Activated CD4-positive, alpha-beta T cell treated with anti-CD3 and anti-CD28 coated beads, Interleukin-10, Interleukin-2, amounts not matched to agents 100 ng/mL and 50 ng/mL, durations not matched to agents 16 hours and 8 hours (primary cell): ENCODE data around the gene CKLF.
"Not testable (repeated sequence)": the region's sequence is repeated elsewhere in the genome, so short reads cannot be mapped to it uniquely, and the experiment has no call there.

Experiments used
- DNase-seq: peaks from one replicate; pipeline ENCODE4 v3.0.0-alpha.2; 2020

Gene CKLF

GRCh38 chr16:66601471-66601870, 49.1 kb downstream of the CKLF start:
- no peak for DNase-seq

GRCh38 chr16:66603537-66604375, 51.4 kb downstream of the CKLF start:
- peak; percentile 88 for DNase-seq

- DNase-seq = peak; percentile 83
Measured at GRCh38 chr16:66604376-66605176, 52.2 kb downstream of the CKLF start, which contains the start of gene CMTM3. Gene CMTM3 (plus strand): TSS chr16:66604704. CDS start chr16:66604806, 102 bp downstream.

GRCh38 chr16:66605177-66605978, 53.0 kb downstream of the CKLF start:
- peak; percentile 32 for DNase-seq

- peak; percentile 26 for DNase-seq
Measured at GRCh38 chr16:66605979-66606751, 53.8 kb downstream of the CKLF start.

GRCh38 chr16:66608241-66609138, 56.1 kb downstream of the CKLF start:
- DNase-seq = peak; percentile 91

DNA sequence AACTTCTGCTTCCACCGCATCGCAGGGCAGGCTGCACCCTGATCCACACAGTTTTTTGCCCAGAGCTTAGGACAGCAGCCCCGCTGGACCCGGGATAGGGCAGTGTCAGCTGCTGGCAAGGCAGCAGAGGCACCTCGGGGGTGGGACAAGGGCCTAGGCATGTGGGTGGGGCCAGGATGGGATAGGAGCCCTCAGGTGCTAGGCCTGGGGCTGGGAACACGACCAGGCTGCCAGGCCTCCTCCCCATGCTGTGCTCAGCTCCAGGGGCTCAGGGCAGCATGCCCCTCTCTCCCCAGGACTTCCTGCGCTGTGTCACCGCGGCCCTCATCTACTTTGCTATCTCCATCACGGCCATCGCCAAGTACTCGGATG, 56.7 kb downstream of the CKLF start:
- no peak for DNase-seq

DNA sequence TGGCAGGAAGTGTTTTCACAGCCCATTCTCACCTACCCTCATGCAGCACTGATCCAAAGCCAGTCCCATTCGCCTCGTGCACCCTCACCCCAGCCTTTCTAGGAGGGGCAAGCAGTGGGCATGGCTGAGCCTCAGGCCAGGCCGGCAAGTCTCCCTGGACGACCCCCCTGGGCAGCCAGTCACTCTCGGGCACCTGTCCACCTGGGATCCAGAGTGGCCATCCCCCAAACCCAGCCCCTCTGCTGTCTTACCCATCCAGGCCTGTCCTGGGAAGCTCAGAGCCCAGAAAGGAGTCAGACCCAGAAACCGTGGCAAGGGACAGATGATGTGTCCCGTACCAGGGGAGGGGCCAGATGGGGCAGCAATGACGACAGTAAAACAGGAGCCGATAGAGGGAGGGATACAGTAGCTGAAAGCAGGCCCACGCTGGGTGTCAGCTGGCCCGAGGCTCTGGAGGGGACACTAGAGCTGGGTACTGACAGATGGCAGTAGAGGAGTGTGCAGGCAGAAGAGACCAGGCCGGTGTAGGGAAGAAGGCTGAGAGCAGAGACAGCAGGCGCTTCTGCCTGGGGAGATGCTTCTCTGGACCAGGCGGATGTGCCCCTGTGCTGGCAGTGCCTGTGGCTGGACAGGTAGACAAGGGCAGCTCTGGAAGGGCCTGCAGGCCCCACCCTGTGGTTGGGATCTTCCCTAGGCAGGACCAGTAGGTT, 57.9 kb downstream of the CKLF start:
- no peak for DNase-seq

GRCh38 chr16:66611911-66612310, 59.5 kb downstream of the CKLF start:
- DNase-seq = not testable (repeated sequence)

DNA sequence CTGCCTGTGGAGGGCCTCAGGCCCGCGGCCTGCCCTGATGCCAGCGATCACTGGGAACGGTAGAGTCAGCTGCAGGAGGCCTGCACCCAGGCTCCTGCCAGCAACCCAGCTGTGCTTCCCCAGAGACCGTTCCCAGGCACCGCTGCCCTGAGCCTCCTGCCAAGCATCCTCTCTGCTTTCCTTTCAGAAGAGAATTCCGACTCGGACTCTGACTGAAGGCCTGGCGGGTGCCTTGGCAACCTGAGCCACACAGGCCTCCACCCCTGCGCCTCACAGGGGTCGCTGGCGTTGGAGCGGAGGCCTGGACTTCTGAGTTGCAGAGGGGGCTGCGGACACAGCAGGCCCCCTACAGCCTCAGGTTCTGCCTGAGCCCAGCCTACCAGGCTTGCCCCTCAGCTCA, 60.0 kb downstream of the CKLF start:
- no peak for DNase-seq

DNA sequence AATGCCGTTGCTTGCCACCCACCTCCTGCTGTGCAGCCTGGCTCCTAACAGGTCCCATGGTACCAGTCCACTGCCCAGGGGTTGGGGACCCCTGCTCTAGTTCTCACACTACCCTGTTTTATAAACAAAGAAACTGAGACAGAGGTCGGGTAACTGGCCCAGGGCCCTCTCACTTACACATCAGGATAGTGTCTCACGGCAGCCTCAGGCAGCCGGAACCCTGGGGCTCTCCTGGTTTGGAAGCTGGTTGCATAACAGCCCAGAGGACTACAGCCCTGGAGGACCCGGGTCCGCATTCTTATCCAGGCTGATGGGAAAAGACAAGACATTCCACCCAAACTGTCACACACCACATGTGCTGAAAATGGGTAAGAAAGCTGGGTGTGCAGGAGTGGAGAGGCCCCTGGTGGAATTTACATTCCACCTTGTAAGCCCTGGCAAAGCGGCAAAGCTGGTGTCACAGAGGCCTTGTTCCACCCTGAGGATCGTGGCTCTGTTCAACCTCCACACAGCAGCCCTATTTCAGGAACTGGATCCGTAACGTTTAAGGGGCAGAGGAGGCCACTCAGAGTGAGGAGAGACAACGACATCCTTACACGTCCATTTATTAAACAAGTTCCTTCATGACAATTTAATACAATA, 61.9 kb downstream of the CKLF start:
- no peak for DNase-seq
